Stomach (tissue), 4 donors: Measurements from ENCODE around the gene APOLD1.

Source experiments
- CTCF ChIP-seq, 7 experiments: fragments of 450-650 bp in 4 of 7; fragments of 200-600 bp in 3 of 7; sonication (generic) in 3 of 7; IDR thresholded peaks; one replicate each; pipeline ENCODE4 v1.5.1; 2016 to 2019; ENCODE audit warnings: antibody characterized with exemption in 7 of 7, control low read depth in 2 of 7, mild to moderate bottlenecking in 1 of 7
- EP300 ChIP-seq: sonication (generic); formaldehyde crosslinking; IDR thresholded peaks from one replicate; pipeline ENCODE4 v1.6.1; 2017; ENCODE audit warnings: antibody characterized with exemption
- POLR2A ChIP-seq, 4 donors: fragments of 450-650 bp; IDR thresholded peaks; one replicate each; pipeline ENCODE4 v1.6.1; 2016; ENCODE audit warnings: antibody characterized with exemption in 4 of 4, control low read depth in 2 of 4, mild to moderate bottlenecking in 1 of 4, moderate library complexity in 1 of 4
- POLR2AphosphoS5 ChIP-seq, 3 donors: sonication (generic); formaldehyde crosslinking; IDR thresholded peaks; one replicate each; pipeline ENCODE4 v1.6.1; 2016; ENCODE audit warnings: antibody characterized with exemption in 3 of 3

DNA sequence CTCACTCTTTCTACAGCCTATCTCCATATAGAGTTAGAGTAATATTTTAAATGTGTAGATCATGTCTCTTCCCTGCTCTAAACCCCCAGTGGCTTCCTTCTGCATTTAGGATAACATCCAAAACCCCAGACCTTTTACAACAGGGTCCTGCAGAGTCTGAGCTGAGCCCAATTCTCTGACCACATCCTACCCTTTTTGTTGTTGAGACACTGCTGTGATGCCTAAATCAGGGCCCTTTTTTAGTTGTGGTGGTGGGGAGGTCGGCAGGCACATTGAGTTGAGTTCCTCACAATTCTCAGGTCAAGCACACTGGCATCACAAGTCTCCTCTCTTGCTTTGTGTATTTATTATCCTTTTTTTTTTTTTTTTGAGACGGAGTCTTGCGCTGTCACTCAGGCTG, 25.9 kb downstream of the APOLD1 start:
- TF ChIP-seq CTCF (IDR thresholded peaks at IDR 0.05) = no peak
- no peak for TF ChIP-seq POLR2A (IDR thresholded peaks at IDR 0.05)
- TF ChIP-seq POLR2AphosphoS5 (IDR thresholded peaks at IDR 0.05) = no peak
- TF ChIP-seq EP300 = no peak
